NOMO-1 treated with dmso at 0.1 percent for 144 hours (cell line): ENCODE measurements around the gene MAFB.

Experiments used
- DNase-seq: peaks from one replicate; lab custom pipeline; 2025; ENCODE audit not compliant: unreplicated experiment; lab: John Stamatoyannopoulos, UW

MAFB gene

DNA sequence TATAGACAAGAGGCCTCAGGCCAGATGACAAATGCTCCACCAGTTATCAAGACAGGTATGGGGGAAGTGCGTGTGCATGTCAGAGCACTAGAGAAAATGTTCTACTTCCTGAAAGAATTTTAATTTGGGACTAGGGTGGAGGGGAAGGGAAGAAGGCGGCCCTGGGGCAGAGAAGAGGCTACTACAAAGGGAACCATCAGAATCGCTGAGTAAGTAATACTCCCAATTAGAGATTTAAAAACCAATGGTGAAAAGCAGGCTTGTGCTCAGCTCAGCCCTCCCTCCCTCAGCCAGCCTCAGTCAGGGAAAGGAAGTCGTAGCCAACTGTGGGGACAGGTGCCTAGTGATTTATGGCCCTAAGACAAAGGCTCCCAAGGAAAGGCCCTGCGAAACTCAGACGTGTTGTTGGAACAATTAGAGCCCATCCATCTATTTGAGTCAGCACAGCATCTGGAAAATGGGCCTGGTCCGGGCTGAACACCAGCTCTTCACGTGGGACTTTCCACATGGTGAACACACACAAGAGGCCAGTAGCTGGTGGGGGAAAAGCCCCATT, 15.0 kb upstream of the MAFB start:
- no peak for DNase-seq

DNA sequence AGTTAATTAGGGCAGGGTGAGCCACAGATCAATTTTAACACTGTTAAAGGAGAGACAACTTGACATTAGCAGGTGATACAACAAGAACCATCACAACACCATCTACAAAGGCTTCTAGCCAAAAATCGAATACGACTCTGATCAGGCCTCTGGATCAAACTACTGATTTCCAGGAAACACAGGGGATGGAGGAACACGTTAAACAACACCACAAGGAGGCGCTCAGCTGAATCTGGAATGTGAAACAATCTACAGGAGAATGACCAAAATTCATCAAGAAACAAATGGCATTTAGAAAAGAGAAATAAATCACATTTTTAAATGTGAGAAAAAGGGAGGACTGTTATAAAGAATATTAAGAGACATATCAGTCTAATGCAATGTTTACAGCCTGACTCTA, 13.5 kb upstream of the MAFB start:
- DNase-seq = no peak

- DNase-seq = no peak
Observed at GRCh38 chr20:40698744-40699143, 9.7 kb upstream of the MAFB start.

DNA sequence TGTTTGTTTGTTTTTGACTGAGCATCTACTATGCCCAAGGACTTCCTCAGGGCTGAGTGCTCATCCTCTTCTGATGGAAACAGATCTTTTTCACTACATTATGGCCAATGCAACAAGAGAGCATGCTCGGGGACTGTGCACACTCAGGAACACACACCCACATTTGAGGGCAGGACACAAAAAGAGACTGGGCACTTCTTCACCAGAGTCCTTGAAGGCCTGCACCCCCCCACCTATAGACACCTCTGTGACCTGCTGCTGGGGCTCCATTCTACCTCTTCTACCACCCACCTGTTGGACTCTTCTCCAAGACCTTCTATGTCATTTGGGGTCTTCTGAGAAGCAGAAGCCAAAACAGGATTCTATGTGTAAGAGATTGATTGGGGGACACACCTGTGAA, 9.2 kb upstream of the MAFB start:
- no peak for DNase-seq

DNA sequence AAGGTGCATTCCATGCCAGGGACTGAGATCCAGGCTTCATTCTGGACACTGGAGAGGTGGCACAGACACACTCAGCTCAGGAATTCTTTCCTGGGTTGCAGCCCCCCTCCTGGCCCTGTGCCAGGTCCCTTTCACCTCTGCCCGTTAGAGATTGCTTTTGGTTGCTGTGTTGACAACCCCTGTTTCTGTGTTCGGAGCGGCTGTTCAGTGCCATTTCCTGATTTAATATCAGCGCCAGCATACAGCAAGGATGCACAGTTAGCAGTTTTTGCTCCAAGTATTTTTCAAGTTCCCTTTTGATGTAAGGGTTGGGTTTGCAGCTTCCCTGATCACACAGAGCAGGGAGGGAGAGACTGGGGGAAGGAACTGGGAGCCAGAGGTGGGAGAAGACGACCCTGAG, 8.5 kb upstream of the MAFB start:
- DNase-seq = no peak

GRCh38 chr20:40695214-40695613, 6.2 kb upstream of the MAFB start:
- no peak for DNase-seq

- no peak for DNase-seq
Observed at GRCh38 chr20:40694246-40694645, 5.2 kb upstream of the MAFB start.

DNA sequence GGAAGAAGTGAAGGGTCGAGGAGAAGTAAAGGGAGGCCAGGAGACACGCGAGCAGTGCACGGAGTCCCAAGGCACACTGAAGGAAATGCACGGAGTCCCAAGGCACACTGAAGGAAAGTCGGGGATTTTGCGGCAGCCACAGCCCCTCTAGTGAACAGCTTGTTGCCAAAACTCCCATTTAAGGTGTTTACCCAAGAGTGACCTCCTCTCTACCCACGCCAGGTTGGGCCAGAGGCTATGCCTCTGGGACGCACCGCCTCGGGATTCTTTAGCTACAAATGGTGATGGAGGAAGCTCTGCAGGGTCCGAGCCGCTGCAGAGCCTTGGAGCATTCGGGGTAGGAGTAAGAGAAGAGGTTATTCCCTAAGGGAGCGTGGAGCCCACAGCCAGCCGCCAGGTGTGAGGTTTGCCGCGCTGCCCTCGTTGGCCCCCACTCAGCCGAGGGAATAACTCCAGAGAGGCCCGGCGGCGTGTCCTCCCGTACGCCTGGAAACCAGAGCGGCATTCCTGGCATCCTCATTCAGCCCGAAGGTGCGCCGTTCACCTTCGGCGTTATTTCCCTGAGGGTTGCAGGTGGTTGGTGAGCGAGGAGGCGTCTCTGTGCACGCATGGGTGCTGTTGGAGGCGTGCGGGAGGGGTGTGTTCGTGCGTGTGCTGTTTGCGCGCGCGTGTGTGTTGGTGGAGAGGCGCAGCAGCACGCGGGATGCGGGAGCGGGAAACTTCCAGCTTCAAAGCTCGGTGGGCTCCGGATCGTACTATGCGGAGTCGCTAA, 3.4 kb upstream of the MAFB start:
- no peak for DNase-seq

DNA sequence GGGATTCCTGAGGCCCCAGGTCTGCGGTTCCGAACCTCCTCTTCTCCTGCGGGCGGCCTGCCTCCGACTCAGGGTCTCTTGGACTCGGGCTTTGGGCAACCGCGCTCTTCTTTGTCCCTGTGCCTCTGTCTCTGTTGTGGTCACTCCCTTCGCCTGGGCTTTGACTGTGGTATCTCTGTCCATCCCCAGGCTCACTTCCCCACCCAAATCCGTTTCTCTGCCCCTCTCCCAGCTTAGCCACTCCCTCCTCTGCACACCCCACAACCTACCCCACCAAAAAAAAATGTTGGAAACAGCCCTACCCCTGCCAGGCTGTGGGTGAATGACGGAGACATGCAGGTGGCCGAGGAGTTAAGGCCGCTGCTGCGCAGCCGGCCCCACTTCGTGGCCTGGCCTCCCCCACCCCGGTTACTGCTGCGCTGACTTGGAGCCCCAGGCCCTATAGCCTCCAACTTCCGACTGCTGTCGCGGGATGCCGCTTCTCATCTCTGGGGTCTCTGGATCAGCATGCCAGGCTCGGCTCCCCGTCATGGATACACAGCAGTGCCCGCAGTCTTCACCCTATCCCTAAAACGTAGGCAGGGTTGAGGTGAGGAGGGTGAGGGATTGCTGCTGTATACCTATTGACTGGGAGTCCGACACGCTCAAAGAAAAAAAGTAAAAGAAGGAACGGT, 2.7 kb upstream of the MAFB start:
- no peak for DNase-seq

DNA sequence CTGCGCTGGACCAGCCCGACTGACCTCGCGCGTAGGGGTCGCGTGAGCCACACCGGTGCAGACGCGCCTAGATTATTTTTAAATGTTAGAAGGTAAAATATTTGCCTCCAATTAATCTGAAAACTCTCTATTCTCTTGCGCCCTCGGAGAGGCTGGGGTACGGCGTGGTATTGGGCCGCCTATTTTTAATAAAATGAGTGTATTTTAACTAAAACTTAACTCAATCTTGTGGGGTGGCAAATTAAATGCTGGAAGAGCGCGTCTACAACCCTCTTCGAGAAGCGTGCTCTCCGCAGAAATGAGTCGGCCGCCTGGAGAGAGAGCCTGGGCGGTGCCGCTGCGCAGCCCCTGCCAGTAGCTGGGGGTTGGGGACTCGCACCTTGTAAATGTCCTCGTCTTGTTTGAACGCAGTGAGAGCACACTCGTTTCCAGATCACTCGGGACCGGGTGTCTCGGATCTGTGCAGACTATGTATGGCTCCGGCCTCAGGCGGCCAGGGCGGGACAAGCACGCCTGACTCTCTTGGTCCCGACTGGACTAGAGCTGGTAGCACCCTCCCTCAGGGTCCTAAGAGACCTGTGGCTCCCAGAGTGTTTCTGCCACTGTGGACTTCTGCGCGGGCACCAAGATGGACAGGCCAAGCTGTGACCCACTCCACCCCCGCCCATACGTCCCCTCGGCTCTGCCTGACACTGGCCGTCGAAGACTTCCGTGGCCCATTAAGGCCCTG, 2.0 kb upstream of the MAFB start:
- DNase-seq = no peak

DNA sequence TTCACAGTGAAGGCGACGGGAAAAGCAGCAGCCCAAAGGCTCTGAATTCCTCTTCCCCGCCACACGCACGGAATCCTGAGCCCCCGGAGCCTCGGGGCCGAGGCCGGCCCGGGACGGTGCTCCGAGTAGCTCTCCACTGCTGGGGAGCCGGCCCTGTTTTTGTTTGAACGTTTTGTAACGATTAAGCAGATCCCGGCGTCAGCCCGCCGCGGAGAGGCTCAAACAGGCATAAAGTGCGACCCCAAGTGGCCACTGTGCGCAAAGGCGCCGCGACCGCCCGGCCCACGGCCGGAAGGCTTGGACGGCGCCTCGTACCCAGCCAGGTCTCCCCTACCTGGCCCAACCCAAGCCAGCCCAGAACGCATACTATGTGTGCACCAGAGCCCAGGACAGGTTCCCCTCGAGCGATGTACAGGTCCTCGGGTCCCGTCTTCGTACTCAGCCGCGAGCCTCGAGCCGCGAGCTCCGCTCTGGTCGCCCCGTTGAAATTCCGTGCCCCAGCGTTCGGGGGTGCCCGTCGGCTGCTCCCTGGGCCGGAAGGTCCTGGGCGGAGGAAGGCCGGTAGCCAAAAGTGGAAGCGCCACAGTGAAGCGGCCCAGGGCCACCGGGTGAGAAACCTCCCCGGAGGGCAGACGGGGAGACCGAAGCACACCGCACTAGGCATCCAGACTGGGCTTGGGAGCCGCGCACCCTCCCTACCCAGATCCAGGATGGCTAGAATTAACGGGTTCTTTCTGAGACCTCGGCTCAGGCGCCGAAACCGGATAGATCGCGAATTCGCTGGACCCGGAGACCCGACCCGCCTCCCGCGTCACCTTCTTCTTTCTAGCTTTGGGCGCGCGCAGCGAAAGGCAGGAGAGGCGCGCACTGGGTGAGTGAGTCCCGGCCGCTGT, 1.2 kb upstream of the MAFB start:
- DNase-seq = peak; percentile 30

- DNase-seq = no peak
Observed at GRCh38 chr20:40688129-40689099, 622 bp downstream of the MAFB start.

- DNase-seq = no peak
Observed at GRCh38 chr20:40687384-40688128, 1.5 kb downstream of the MAFB start.

DNA sequence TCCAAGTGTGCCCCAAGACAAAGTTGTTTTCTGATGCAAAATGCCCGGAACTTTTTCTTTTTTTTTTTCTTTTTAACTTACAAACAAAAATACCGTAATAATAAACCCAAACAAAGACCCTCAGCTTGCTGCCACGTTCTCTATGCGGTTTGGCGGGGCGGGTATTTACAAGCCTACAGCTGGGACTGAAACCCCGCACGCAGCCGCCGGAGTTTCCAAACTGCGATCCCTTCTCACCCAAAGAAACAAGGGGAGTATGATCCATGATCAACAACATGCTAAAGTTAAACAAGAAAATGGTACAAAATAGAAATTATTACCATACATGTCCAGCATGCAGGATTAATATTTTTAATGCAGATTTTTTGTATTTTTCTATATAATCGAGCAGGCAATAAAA, 2.1 kb downstream of the MAFB start:
- DNase-seq = no peak

DNA sequence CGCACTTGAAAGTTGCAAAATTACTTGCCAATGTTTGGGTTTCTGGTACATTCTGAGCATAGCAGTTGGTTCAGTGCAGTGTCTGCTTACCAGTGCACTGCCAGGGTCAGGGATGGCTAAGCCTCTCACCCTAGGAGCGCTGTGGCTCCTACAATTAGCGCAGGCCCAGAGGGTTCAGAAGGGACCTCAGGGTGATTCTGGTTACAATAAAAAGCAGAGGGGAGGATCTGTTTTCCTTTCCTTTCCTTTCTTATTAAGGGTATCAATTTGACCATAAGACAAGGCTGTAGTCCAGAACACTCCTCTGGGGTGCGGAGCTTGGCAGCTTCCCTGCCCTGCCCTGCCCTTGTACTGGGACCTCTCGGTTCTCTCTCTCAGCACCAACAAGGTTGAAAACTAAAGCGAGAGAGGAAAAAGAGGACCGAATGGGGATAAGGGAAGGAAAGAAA, 2.6 kb downstream of the MAFB start:
- DNase-seq = no peak

- DNase-seq = no peak
Observed at GRCh38 chr20:40685349-40685748, 3.7 kb downstream of the MAFB start.

DNA sequence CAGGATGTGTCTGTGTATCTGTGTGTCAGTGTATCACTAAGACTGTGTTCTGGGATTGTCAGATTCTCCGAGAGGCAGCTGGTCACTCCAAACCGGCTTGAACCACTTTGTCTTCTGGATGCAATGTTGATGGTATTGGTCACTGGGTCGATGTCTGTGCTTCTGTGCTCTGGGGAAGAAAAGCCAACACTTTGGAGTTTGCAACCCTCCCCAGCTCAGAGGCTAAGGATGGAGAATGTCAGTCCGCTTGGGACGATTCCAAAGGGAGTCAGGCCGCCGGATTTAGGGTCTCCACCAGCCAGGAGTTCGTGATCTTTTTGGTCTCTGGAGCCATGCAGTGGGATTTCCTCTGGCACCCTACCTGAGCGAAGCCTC, 5.2 kb downstream of the MAFB start:
- DNase-seq = no peak

DNA sequence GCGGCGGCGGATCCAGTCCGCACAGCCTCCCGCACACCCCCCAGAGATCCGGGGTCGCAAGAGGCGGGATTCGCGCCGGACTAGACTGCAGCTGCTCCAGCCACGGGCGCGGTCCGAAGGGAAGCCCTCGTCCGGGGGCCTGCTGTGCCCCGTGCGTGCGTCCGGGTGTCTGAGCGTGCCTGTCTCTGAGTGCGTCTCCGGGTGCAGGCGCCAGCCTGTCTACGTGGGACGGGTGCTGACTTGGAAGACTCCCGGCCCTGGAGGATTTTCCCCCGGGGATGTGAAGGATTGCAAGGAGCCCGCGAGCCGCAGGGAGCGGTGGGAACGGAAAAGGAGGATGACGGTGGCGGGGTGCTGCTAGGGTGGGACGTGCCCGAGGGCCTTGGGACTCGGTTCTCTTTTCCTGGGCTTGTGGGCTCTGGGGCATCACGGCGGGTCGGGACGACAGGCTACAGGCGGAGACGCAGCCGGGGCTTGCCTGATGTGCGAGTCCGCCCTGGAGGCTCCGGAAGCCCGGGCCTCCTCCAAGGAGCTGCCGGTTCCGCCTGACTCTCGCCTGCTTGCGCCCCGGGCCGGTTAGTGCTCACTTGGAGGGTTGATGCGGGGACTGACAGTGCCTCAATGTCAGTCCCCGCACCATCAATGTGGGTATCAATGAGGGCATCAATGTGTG, 5.7 kb downstream of the MAFB start:
- no peak for DNase-seq
